GM23338 (cell line): ENCODE results near the gene CYP24A1.

Source experiments
- CREB1 ChIP-seq: fragments of 250-450 bp; sonication (Bioruptor Pico); IDR thresholded peaks from 2 replicates; pipeline ENCODE4 v1.5.0; 2020; ENCODE audit warnings: low read depth, mild to moderate bottlenecking, moderate library complexity
- EZH2 ChIP-seq: fragments of 200-600 bp; sonication (generic); IDR thresholded peaks from one replicate; pipeline ENCODE4 v1.8.0; 2017; ENCODE audit warnings: antibody characterized with exemption, mild to moderate bottlenecking, low read depth; ENCODE audit not compliant: unreplicated experiment
- EZH2phosphoT487 ChIP-seq: fragments of 200-600 bp; sonication (generic); IDR thresholded peaks from one replicate; pipeline ENCODE4 v1.8.1; 2018; ENCODE audit warnings: antibody characterized with exemption; ENCODE audit not compliant: unreplicated experiment
- JUNB ChIP-seq: IDR thresholded peaks from one replicate; pipeline ENCODE4 v1.6.1; 2016; ENCODE audit warnings: antibody characterized with exemption; ENCODE audit not compliant: unreplicated experiment
- NANOG ChIP-seq: IDR thresholded peaks from 2 replicates; pipeline ENCODE4 v1.6.1; 2016; ENCODE audit warnings: antibody characterized with exemption, borderline replicate concordance
- POLR2AphosphoS5 ChIP-seq: IDR thresholded peaks from 2 replicates; pipeline ENCODE4 v1.6.1; 2016; ENCODE audit warnings: antibody characterized with exemption, low read depth
- TF ChIP-seq, protein P1 (sequence below), 2 experiments: fragments of 200-600 bp in 1 of 2; sonication (generic) in 1 of 2; conservative IDR thresholded peaks; 2 replicates each; pipeline versions ENCODE4 v1.5.1 to v1.6.1; 2016 to 2017; ENCODE audit warnings: antibody characterized with exemption in 2 of 2, low read depth in 2 of 2, mild to moderate bottlenecking in 2 of 2, moderate library complexity in 1 of 2
- TF ChIP-seq, protein P2 (sequence below): IDR thresholded peaks from one replicate; pipeline ENCODE4 v1.6.1; 2018; ENCODE audit warnings: antibody characterized with exemption; ENCODE audit not compliant: unreplicated experiment
- TF ChIP-seq, protein P3 (sequence below): IDR thresholded peaks from 2 replicates; pipeline ENCODE4 v1.6.1; 2016; ENCODE audit warnings: antibody characterized with exemption
- TF ChIP-seq, protein P4 (sequence below): fragments of 250-450 bp; sonication (Bioruptor Pico); IDR thresholded peaks from 2 replicates; pipeline ENCODE4 v1.5.0; 2020; ENCODE audit warnings: mild to moderate bottlenecking, moderate library complexity

DNA sequence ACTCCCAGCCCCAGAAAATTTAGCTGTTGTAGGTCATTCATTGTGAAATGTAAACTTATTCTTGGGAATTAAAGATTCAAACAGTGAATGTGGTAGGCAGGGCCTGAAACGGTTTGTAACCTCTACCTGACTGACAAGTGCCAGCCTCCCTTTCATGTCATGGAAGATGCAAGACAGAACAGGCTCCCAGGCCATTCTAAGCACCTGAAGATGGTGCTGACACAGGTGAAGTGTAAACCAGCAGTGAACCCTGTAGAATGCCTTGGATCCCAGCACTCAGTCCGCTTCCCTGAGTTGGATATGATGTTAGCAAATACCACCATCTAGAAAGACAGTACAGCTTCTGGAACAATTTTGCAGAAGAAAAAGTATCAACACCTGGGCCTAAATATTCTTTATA, 19.3 kb downstream of the CYP24A1 start:
- TF ChIP-seq JUNB (no peak), EZH2 (no peak), POLR2AphosphoS5 (no peak), EZH2phosphoT487 (no peak), CREB1 (CRISPR knock-in tag) (no peak), NANOG (no peak)
- TF ChIP-seq, protein P1, sequence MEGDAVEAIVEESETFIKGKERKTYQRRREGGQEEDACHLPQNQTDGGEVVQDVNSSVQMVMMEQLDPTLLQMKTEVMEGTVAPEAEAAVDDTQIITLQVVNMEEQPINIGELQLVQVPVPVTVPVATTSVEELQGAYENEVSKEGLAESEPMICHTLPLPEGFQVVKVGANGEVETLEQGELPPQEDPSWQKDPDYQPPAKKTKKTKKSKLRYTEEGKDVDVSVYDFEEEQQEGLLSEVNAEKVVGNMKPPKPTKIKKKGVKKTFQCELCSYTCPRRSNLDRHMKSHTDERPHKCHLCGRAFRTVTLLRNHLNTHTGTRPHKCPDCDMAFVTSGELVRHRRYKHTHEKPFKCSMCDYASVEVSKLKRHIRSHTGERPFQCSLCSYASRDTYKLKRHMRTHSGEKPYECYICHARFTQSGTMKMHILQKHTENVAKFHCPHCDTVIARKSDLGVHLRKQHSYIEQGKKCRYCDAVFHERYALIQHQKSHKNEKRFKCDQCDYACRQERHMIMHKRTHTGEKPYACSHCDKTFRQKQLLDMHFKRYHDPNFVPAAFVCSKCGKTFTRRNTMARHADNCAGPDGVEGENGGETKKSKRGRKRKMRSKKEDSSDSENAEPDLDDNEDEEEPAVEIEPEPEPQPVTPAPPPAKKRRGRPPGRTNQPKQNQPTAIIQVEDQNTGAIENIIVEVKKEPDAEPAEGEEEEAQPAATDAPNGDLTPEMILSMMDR (conservative IDR thresholded peaks at IDR 0.05; ENCODE audit: low read depth in 2 of 2), result no peak
- TF ChIP-seq, protein P2, sequence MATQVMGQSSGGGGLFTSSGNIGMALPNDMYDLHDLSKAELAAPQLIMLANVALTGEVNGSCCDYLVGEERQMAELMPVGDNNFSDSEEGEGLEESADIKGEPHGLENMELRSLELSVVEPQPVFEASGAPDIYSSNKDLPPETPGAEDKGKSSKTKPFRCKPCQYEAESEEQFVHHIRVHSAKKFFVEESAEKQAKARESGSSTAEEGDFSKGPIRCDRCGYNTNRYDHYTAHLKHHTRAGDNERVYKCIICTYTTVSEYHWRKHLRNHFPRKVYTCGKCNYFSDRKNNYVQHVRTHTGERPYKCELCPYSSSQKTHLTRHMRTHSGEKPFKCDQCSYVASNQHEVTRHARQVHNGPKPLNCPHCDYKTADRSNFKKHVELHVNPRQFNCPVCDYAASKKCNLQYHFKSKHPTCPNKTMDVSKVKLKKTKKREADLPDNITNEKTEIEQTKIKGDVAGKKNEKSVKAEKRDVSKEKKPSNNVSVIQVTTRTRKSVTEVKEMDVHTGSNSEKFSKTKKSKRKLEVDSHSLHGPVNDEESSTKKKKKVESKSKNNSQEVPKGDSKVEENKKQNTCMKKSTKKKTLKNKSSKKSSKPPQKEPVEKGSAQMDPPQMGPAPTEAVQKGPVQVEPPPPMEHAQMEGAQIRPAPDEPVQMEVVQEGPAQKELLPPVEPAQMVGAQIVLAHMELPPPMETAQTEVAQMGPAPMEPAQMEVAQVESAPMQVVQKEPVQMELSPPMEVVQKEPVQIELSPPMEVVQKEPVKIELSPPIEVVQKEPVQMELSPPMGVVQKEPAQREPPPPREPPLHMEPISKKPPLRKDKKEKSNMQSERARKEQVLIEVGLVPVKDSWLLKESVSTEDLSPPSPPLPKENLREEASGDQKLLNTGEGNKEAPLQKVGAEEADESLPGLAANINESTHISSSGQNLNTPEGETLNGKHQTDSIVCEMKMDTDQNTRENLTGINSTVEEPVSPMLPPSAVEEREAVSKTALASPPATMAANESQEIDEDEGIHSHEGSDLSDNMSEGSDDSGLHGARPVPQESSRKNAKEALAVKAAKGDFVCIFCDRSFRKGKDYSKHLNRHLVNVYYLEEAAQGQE, result no peak
- TF ChIP-seq, protein P3, sequence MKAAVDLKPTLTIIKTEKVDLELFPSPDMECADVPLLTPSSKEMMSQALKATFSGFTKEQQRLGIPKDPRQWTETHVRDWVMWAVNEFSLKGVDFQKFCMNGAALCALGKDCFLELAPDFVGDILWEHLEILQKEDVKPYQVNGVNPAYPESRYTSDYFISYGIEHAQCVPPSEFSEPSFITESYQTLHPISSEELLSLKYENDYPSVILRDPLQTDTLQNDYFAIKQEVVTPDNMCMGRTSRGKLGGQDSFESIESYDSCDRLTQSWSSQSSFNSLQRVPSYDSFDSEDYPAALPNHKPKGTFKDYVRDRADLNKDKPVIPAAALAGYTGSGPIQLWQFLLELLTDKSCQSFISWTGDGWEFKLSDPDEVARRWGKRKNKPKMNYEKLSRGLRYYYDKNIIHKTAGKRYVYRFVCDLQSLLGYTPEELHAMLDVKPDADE, result no peak
- TF ChIP-seq, protein P4, sequence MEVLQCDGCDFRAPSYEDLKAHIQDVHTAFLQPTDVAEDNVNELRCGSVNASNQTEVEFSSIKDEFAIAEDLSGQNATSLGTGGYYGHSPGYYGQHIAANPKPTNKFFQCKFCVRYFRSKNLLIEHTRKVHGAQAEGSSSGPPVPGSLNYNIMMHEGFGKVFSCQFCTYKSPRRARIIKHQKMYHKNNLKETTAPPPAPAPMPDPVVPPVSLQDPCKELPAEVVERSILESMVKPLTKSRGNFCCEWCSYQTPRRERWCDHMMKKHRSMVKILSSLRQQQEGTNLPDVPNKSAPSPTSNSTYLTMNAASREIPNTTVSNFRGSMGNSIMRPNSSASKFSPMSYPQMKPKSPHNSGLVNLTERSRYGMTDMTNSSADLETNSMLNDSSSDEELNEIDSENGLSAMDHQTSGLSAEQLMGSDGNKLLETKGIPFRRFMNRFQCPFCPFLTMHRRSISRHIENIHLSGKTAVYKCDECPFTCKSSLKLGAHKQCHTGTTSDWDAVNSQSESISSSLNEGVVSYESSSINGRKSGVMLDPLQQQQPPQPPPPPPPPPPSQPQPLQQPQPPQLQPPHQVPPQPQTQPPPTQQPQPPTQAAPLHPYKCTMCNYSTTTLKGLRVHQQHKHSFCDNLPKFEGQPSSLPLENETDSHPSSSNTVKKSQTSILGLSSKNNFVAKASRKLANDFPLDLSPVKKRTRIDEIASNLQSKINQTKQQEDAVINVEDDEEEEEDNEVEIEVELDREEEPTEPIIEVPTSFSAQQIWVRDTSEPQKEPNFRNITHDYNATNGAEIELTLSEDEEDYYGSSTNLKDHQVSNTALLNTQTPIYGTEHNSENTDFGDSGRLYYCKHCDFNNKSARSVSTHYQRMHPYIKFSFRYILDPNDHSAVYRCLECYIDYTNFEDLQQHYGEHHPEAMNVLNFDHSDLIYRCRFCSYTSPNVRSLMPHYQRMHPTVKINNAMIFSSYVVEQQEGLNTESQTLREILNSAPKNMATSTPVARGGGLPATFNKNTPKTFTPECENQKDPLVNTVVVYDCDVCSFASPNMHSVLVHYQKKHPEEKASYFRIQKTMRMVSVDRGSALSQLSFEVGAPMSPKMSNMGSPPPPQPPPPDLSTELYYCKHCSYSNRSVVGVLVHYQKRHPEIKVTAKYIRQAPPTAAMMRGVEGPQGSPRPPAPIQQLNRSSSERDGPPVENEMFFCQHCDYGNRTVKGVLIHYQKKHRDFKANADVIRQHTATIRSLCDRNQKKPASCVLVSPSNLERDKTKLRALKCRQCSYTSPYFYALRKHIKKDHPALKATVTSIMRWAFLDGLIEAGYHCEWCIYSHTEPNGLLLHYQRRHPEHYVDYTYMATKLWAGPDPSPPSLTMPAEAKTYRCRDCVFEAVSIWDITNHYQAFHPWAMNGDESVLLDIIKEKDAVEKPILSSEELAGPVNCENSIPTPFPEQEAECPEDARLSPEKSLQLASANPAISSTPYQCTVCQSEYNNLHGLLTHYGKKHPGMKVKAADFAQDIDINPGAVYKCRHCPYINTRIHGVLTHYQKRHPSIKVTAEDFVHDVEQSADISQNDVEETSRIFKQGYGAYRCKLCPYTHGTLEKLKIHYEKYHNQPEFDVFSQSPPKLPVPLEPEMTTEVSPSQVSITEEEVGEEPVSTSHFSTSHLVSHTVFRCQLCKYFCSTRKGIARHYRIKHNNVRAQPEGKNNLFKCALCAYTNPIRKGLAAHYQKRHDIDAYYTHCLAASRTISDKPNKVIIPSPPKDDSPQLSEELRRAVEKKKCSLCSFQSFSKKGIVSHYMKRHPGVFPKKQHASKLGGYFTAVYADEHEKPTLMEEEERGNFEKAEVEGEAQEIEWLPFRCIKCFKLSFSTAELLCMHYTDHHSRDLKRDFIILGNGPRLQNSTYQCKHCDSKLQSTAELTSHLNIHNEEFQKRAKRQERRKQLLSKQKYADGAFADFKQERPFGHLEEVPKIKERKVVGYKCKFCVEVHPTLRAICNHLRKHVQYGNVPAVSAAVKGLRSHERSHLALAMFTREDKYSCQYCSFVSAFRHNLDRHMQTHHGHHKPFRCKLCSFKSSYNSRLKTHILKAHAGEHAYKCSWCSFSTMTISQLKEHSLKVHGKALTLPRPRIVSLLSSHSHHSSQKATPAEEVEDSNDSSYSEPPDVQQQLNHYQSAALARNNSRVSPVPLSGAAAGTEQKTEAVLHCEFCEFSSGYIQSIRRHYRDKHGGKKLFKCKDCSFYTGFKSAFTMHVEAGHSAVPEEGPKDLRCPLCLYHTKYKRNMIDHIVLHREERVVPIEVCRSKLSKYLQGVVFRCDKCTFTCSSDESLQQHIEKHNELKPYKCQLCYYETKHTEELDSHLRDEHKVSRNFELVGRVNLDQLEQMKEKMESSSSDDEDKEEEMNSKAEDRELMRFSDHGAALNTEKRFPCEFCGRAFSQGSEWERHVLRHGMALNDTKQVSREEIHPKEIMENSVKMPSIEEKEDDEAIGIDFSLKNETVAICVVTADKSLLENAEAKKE, result no peak
